Measurements from ENCODE around the gene FGF4. TPM values are rescaled to one million over a fixed set of nuclear protein-coding genes. Genes with fewer than 3 reads are reported as not detected.

The FGF4 gene
- total RNA-seq, 2 donors from 2014 or later = 0.27 to 3.5 TPM

- no peaks in the 10 kb centered on the region for H3K36me3 ChIP-seq (ENCODE audit: control insufficient read depth, insufficient read depth, low read length)
- Mint-ChIP-seq H3K36me3 (ENCODE audit: low read depth) (no peaks in the 10 kb centered on the region), H3K27me3 (ENCODE audit: insufficient read depth) (peaks cover 3% of the 10 kb centered on the region), H3K4me1 (peaks cover 8% of the 10 kb centered on the region), H3K27ac (no peak overlapping the region), H3K9me3 (peaks cover 25% of the 10 kb centered on the region), H3K4me3 (no peak overlapping the region)
- no peak for TF ChIP-seq CTCF (conservative IDR thresholded peaks at IDR 0.05)
- no peaks in the 10 kb centered on the region for H3K9me3 ChIP-seq (ENCODE audit: control insufficient read depth, low read length)
- no peak overlapping the region for H3K4me3 ChIP-seq (ENCODE audit: low read length)
- H3K27me3 ChIP-seq (ENCODE audit: control insufficient read depth, insufficient read depth, low read length, poor library complexity, severe bottlenecking) = no peaks in the 10 kb centered on the region
- no peak for DNase-seq
- H3K9ac ChIP-seq (ENCODE audit: extremely low read depth, low read length, poor library complexity, severe bottlenecking) = no peak overlapping the region
- H3K4me1 ChIP-seq (ENCODE audit: control insufficient read depth, insufficient read depth, low read length) = no peaks in the 10 kb centered on the region
- WGBS, 2 experiments (ENCODE audit: insufficient coverage in 1 of 2, insufficient read length in 1 of 2) = 90 to 91% methylated on average over 2 to 3 of the region's 3 CpGs
- no peak overlapping the region for H3K27ac ChIP-seq (ENCODE audit: low read depth, low read length)
Measured at GRCh38 chr11:69734841-69735240, 40.3 kb downstream of the FGF4 start.

- H3K27me3 Mint-ChIP-seq (ENCODE audit: insufficient read depth) = peaks cover 5% of the 10 kb centered on the region
- Histone ChIP-seq H3K9ac (ENCODE audit: extremely low read depth, low read length, poor library complexity, severe bottlenecking) (no peak overlapping the region), H3K36me3 (ENCODE audit: control insufficient read depth, insufficient read depth, low read length) (no peaks in the 10 kb centered on the region), H3K4me1 (ENCODE audit: control insufficient read depth, insufficient read depth, low read length) (no peaks in the 10 kb centered on the region), H3K9me3 (ENCODE audit: control insufficient read depth, low read length) (no peaks in the 10 kb centered on the region), H3K27ac (ENCODE audit: low read depth, low read length) (no peak overlapping the region), H3K27me3 (ENCODE audit: control insufficient read depth, insufficient read depth, low read length, poor library complexity, severe bottlenecking) (no peaks in the 10 kb centered on the region), H3K4me3 (ENCODE audit: low read length) (no peak overlapping the region)
- TF ChIP-seq CTCF (conservative IDR thresholded peaks at IDR 0.05) = no peak
- 92 to 94% methylated on average over 1 to 2 of the region's 2 CpGs for WGBS, 2 experiments (ENCODE audit: insufficient coverage in 1 of 2, insufficient read length in 1 of 2)
- H3K4me3 Mint-ChIP-seq = no peak overlapping the region
- no peak overlapping the region for H3K27ac Mint-ChIP-seq
- no peak for DNase-seq
- peaks cover 8% of the 10 kb centered on the region for H3K4me1 Mint-ChIP-seq
- peaks cover 23% of the 10 kb centered on the region for H3K9me3 Mint-ChIP-seq
- no peaks in the 10 kb centered on the region for H3K36me3 Mint-ChIP-seq (ENCODE audit: low read depth)
Measured at GRCh38 chr11:69734367-69734766, 40.8 kb downstream of the FGF4 start.

- Mint-ChIP-seq H3K4me1 (peaks cover 8% of the 10 kb centered on the region), H3K4me3 (no peak overlapping the region), H3K27ac (no peak overlapping the region), H3K9me3 (peaks cover 15% of the 10 kb centered on the region), H3K27me3 (ENCODE audit: insufficient read depth) (peaks cover 5% of the 10 kb centered on the region), H3K36me3 (ENCODE audit: low read depth) (no peaks in the 10 kb centered on the region)
- H3K27ac ChIP-seq (ENCODE audit: low read depth, low read length) = no peak overlapping the region
- TF ChIP-seq CTCF (conservative IDR thresholded peaks at IDR 0.05) = no peak
- no peaks in the 10 kb centered on the region for H3K4me1 ChIP-seq (ENCODE audit: control insufficient read depth, insufficient read depth, low read length)
- H3K4me3 ChIP-seq (ENCODE audit: low read length) = no peak overlapping the region
- DNase-seq = peak; percentile 66
- no peaks in the 10 kb centered on the region for H3K27me3 ChIP-seq (ENCODE audit: control insufficient read depth, insufficient read depth, low read length, poor library complexity, severe bottlenecking)
- H3K9me3 ChIP-seq (ENCODE audit: control insufficient read depth, low read length) = no peaks in the 10 kb centered on the region
- H3K9ac ChIP-seq (ENCODE audit: extremely low read depth, low read length, poor library complexity, severe bottlenecking) = no peak overlapping the region
- WGBS, 2 experiments (ENCODE audit: insufficient coverage in 1 of 2, insufficient read length in 1 of 2) = 83 to 87% methylated on average over 3 to 7 of the region's 7 CpGs
- H3K36me3 ChIP-seq (ENCODE audit: control insufficient read depth, insufficient read depth, low read length) = no peaks in the 10 kb centered on the region
Measured at GRCh38 chr11:69732910-69733309, 42.2 kb downstream of the FGF4 start.
